CD14-positive monocyte (primary cell): Measurements from ENCODE around the gene HLTF. TPM values are rescaled to one million over a fixed set of nuclear protein-coding genes. Genes with fewer than 3 reads are reported as not detected.

Experiments
- DNase-seq, 3 donors: peaks; one replicate each; pipeline ENCODE4 v3.0.0-alpha.2; 2011 to 2022
- H2AFZ ChIP-seq: 2 replicates; pipeline ENCODE4 v1.6.0; 2012; ENCODE audit warnings: mild to moderate bottlenecking, low read depth, low read length, inconsistent platforms; ENCODE audit not compliant: insufficient read depth, poor library complexity, severe bottlenecking
- H3K27ac ChIP-seq, 2 donors: 1 replicate in 1 of 2; 2 replicates in 1 of 2; pipeline ENCODE4 v1.5.1; 2012 to 2013; ENCODE audit warnings: low read length in 2 of 2, control low read depth in 1 of 2, inconsistent platforms in 1 of 2, low read depth in 1 of 2, mild to moderate bottlenecking in 1 of 2
- H3K27me3 ChIP-seq, 2 donors: one replicate each; pipeline versions ENCODE4 v1.6.0 to v1.6.1; 2011 to 2013; ENCODE audit warnings: low read length in 2 of 2; ENCODE audit not compliant: control insufficient read depth in 2 of 2, insufficient read depth in 2 of 2
- H3K36me3 ChIP-seq, 2 donors: replicated peaks in 1 of 2; 1 replicate in 1 of 2; 2 replicates in 1 of 2; pipeline versions ENCODE4 v1.5.1 to v1.6.1; 2012 to 2013; ENCODE audit warnings: low read length in 2 of 2, control low read depth in 1 of 2, inconsistent platforms in 1 of 2, mild to moderate bottlenecking in 1 of 2; ENCODE audit not compliant: insufficient read depth in 2 of 2, control insufficient read depth in 1 of 2
- H3K4me1 ChIP-seq, 2 donors: 1 replicate in 1 of 2; 2 replicates in 1 of 2; pipeline versions ENCODE4 v1.5.1 to v1.6.1; 2012 to 2013; ENCODE audit warnings: low read length in 2 of 2, control low read depth in 1 of 2, inconsistent platforms in 1 of 2, mild to moderate bottlenecking in 1 of 2, moderate library complexity in 1 of 2; ENCODE audit not compliant: insufficient read depth in 2 of 2, control insufficient read depth in 1 of 2
- H3K4me2 ChIP-seq: replicated peaks from 2 replicates; pipeline ENCODE3; 2012; ENCODE audit warnings: low read length, moderate library complexity, mild to moderate bottlenecking; ENCODE audit not compliant: poor library complexity, severe bottlenecking; ENCODE audit errors: extremely low read depth
- H3K4me3 ChIP-seq, 3 experiments: fragments of 200-600 bp in 1 of 3; sonication (generic) in 1 of 3; replicated peaks in 1 of 3; 1 replicate in 2 of 3; 2 replicates in 1 of 3; pipeline ENCODE4 v1.5.1; 2011 to 2013; ENCODE audit warnings: low read length in 3 of 3, mild to moderate bottlenecking in 3 of 3, control low read depth in 2 of 3, low read depth in 2 of 3, inconsistent platforms in 1 of 3, moderate library complexity in 1 of 3
- H3K79me2 ChIP-seq: 2 replicates; pipeline ENCODE4 v1.6.0; 2012; ENCODE audit warnings: mild to moderate bottlenecking, control low read depth, inconsistent platforms, low read length, moderate library complexity; ENCODE audit not compliant: insufficient read depth
- H3K9ac ChIP-seq: 2 replicates; pipeline ENCODE4 v1.6.0; 2017; ENCODE audit warnings: low read length, mild to moderate bottlenecking; ENCODE audit not compliant: insufficient read depth, poor library complexity, severe bottlenecking
- H3K9me3 ChIP-seq, 2 donors: replicated peaks in 1 of 2; 1 replicate in 1 of 2; 2 replicates in 1 of 2; pipeline versions ENCODE4 v1.5.1 to v1.6.1; 2012 to 2013; ENCODE audit warnings: low read length in 2 of 2, control low read depth in 1 of 2; ENCODE audit not compliant: control insufficient read depth in 1 of 2, insufficient read depth in 1 of 2
- H4K20me1 ChIP-seq: 2 replicates; pipeline ENCODE4 v1.6.0; 2012; ENCODE audit warnings: mild to moderate bottlenecking, low read length, control low read depth, moderate library complexity; ENCODE audit not compliant: insufficient read depth
- H3K27ac Mint-ChIP-seq, 7 donors: one replicate each; pipeline ENCODE4 v1.8.0; 2020; ENCODE audit warnings: mild to moderate bottlenecking in 7 of 7, mixed read lengths in 7 of 7, moderate library complexity in 6 of 7, inconsistent platforms in 2 of 7
- H3K27me3 Mint-ChIP-seq, 3 donors: one replicate each; pipeline ENCODE4 v1.8.0; 2021 to 2022; ENCODE audit warnings: low read depth in 3 of 3, mild to moderate bottlenecking in 3 of 3, mixed read lengths in 3 of 3, moderate library complexity in 3 of 3, inconsistent platforms in 1 of 3
- H3K36me3 Mint-ChIP-seq, 2 donors: one replicate each; pipeline ENCODE4 v1.8.0; 2020; ENCODE audit warnings: mixed read lengths in 2 of 2, inconsistent platforms in 1 of 2, mild to moderate bottlenecking in 1 of 2
- H3K4me1 Mint-ChIP-seq: one replicate; pipeline ENCODE4 v1.8.0; 2020; ENCODE audit warnings: mild to moderate bottlenecking, mixed read lengths
- H3K4me3 Mint-ChIP-seq, 2 donors: one replicate each; pipeline ENCODE4 v1.8.0; 2020; ENCODE audit warnings: mild to moderate bottlenecking in 2 of 2, mixed read lengths in 2 of 2, moderate library complexity in 1 of 2
- H3K9me3 Mint-ChIP-seq, 7 donors: one replicate each; pipeline ENCODE4 v1.8.0; 2020 to 2022; ENCODE audit warnings: mixed read lengths in 7 of 7, mild to moderate bottlenecking in 6 of 7, moderate library complexity in 6 of 7, inconsistent platforms in 2 of 7
- WGBS: methylation state at CpG from one replicate; pipeline ENCODE4 v1.1.5; 2013; ENCODE audit warnings: missing lambda C conversion rate; ENCODE audit not compliant: insufficient coverage; 5-methylcytosine and 5-hydroxymethylcytosine counted together
- intact Hi-C, 2 donors: fragments of 100-400 bp; cut with micrococcal nuclease; formaldehyde crosslinking; loops; one replicate each; pipeline versions ENCODE4 v1.15.0 to v1.15.1; 2023
- polyA plus RNA-seq, 3 donors: library from polyadenylated mRNA; depleted of rRNA in 1 of 3; unstranded in 2 of 3; stranded (reverse) in 1 of 3; fragments of 300-500 nt in 2 of 3; fragments of >200 nt in 1 of 3; fragmentation: Illumina TruSeq in 2 of 3; gene quantifications; 1 replicate in 2 of 3; 2 replicates in 1 of 3; pipeline ENCODE4 v1.2.3, GENCODE V29; 2012 to 2021
- TF ChIP-seq, protein P1 (sequence below): fragments of 200-600 bp; IDR thresholded peaks from one replicate; pipeline ENCODE4 v1.8.0; 2022; ENCODE audit warnings: antibody characterized with exemption, mild to moderate bottlenecking

Gene HLTF
- polyA plus RNA-seq, 3 donors, result 2.0 to 4.6 (median 2.7) TPM

DNA sequence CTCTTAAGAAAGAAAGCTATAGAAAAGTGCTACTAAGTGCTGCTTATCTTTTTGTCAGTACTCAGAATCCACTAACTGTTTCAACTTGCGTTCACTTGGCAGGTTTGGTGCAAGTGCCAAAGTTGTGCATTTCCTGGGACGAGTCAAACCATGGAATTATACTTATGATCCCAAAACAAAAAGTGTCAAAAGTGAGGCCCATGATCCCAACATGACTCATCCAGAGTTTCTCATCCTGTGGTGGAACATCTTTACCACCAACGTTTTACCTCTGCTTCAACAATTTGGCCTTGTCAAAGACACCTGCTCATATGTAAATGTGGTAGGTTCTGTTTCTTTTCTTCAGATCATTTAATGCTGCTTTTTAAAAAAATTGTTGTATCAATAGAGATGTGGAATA lies 62.4 kb downstream of the HLTF start:
- Mint-ChIP-seq H3K9me3 (peaks cover 0 to 4% (median 0%) of the 10 kb centered on the region in 7 donors), H3K4me3 (no peak overlapping the region), H3K27ac (no peak overlapping the region), H3K27me3 (no peaks in the 10 kb centered on the region), H3K36me3 (peaks cover 80 to 92% of the 10 kb centered on the region in 2 donors), H3K4me1 (no peaks in the 10 kb centered on the region)
- H3K9ac ChIP-seq, result no peak overlapping the region
- H3K4me1 ChIP-seq, result no peaks in the 10 kb centered on the region
- no peak overlapping the region for H3K27ac ChIP-seq
- no peaks in the 10 kb centered on the region for H3K79me2 ChIP-seq
- H4K20me1 ChIP-seq, result peaks cover 12% of the 10 kb centered on the region
- H3K36me3 ChIP-seq, result peaks cover 91 to 100% of the 10 kb centered on the region in 2 donors
- no peak overlapping the region for H2AFZ ChIP-seq
- TF ChIP-seq, protein P1, sequence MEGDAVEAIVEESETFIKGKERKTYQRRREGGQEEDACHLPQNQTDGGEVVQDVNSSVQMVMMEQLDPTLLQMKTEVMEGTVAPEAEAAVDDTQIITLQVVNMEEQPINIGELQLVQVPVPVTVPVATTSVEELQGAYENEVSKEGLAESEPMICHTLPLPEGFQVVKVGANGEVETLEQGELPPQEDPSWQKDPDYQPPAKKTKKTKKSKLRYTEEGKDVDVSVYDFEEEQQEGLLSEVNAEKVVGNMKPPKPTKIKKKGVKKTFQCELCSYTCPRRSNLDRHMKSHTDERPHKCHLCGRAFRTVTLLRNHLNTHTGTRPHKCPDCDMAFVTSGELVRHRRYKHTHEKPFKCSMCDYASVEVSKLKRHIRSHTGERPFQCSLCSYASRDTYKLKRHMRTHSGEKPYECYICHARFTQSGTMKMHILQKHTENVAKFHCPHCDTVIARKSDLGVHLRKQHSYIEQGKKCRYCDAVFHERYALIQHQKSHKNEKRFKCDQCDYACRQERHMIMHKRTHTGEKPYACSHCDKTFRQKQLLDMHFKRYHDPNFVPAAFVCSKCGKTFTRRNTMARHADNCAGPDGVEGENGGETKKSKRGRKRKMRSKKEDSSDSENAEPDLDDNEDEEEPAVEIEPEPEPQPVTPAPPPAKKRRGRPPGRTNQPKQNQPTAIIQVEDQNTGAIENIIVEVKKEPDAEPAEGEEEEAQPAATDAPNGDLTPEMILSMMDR, result no peak
- no peaks in the 10 kb centered on the region for H3K27me3 ChIP-seq
- WGBS, result 100% methylated on average over 1 of the region's 3 CpGs
- DNase-seq, result no peak
- intact Hi-C loops, result no loop called here
- H3K4me3 ChIP-seq, result no peak overlapping the region
- H3K9me3 ChIP-seq, result no peaks in the 10 kb centered on the region
- H3K4me2 ChIP-seq, result no peak overlapping the region

DNA sequence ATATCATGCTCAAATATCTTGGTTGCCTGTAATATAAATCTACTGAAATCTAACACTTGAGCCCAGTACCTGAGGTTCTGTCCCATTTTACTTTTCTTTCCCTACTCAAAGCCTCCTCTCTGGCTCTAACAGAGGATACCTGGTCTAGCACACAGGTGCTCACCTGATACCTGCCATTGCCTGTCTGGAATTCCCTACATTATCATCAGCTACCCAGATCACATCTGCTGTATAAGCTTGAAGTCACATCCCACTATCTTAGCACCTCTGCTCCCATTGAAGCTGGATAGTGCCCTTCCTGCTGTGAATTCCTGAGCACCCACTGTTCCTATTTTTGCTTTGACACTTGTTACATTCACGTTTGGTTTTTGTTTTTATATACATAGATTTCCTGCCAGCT lies 64.5 kb downstream of the HLTF start:
- DNase-seq, result no peak
- Histone ChIP-seq H3K4me2 (no peak overlapping the region), H2AFZ (no peak overlapping the region), H4K20me1 (peaks cover 27% of the 10 kb centered on the region), H3K4me1 (no peaks in the 10 kb centered on the region), H3K9ac (no peak overlapping the region), H3K27ac (no peak overlapping the region), H3K79me2 (no peaks in the 10 kb centered on the region), H3K36me3 (peaks cover 88 to 98% of the 10 kb centered on the region in 2 donors), H3K9me3 (no peaks in the 10 kb centered on the region), H3K27me3 (no peaks in the 10 kb centered on the region), H3K4me3 (no peak overlapping the region)
- H3K4me3 Mint-ChIP-seq, result no peak overlapping the region
- H3K9me3 Mint-ChIP-seq, result peaks cover 0 to 4% (median 0%) of the 10 kb centered on the region in 7 donors
- intact Hi-C loops, result no loop called here
- TF ChIP-seq, protein P1, result no peak
- no peaks in the 10 kb centered on the region for H3K27me3 Mint-ChIP-seq
- H3K4me1 Mint-ChIP-seq, result no peaks in the 10 kb centered on the region
- peaks cover 75 to 89% of the 10 kb centered on the region in 2 donors for H3K36me3 Mint-ChIP-seq
- peak overlapping the region in 1 of 7 donors; percentile 17 for H3K27ac Mint-ChIP-seq
- no CpG with 5 or more reads among the region's 1 CpG for WGBS
